IPS-NIHi7 (cell line): ENCODE data around the gene HS6ST1.

Source experiments
- DNase-seq: peaks from one replicate; pipeline ENCODE4 v3.0.0; 2012; ENCODE audit warnings: mixed read lengths; ENCODE audit errors: extremely low spot score

HS6ST1 gene

DNA sequence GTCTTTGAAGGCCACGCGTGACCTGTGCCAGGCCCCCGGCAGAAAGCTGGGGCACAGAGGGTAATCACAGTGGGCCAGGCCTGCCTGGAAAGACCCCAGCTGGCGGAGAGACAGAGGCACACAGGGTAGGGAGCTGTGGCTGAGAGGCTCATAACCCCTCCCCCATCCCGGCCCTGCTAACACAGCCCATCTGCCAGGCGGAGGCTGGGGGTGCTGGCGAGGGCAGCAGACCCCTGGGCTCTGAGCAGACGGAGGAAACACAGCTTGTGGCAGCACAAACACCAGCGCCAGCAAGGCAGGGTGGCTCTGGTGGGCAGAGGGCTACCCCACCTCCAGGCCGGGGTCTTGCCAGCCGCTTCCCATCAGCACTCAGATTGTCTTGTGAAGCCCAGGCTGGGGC lies 19.0 kb downstream of the HS6ST1 start:
- no peak for DNase-seq

DNA sequence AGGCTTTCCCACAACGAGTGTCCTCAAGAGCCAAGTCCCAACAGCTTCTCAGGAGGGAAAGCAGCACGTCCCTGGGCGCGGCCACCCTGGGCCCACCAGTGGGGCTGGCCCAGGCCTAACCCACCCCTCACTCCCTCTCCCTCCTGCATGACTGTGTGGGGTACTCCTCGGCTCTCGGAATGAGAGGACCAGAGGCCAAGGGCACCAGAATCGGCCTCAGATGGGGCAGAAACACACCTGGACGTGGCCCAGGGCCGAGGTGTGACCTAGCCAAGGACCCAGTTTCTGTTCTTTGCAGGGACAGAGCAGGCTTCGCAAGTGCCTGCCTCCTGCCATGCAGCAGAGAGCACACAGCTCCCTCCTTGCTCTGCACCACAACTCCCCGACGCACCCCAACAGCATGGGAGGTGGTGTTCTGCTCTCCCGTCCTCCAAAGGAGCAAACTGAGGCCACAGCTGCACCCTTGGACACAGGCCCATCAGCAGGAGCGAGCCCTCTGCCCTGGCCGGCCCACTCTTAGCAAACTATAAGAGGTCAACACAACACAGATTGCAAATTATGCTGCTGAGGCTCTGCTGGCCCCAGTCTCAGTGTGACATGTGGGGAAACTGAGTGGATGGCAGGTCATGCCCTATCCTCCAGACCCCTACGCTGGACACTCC lies 19.7 kb downstream of the HS6ST1 start:
- no peak for DNase-seq

DNA sequence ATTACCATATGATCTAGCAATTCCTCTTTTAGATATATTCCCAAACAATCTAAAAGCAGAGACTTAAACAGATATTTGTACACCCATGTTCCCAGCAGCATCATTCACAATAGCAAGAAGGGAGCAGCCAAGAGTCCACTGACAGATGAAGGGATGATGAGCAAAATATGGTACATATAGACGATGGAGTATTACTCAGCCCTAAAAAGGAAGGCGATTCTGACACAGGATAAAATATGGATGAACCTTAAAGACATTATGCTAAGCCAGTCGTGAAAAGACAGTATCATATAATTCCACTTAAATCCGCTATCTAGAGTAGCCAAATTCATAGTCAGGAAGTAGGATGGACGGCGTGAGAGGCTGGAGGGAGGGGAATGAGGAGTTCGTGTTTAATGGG lies 20.4 kb downstream of the HS6ST1 start:
- DNase-seq, result no peak

DNA sequence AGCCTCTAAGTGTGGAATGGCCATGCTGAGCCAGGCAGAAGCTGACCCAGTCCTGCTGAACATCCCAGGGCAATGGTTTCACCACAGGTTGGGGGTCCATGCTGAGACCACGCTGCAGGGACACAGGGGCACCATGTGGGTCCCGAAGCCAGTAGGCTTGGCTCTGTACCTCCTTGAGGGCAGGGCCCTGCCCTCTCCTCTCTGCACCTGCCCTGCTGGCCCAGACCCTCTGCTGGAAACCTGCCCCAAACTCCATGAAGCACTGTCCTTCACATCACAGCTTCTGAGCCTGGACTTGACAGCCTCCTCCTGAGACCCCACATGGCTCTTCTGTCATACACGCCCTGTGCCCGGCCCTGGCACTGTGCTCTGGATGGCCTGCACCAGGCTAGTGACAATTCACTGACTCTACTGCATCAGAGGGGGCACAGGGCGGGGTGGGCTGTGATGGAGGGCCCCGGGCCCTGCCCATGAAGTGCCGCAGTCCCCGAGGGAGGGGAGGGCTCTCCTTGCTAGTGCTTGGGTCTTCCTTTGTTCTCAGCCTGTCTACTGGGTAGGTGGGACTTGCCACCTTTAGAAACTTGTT lies 24.7 kb downstream of the HS6ST1 start:
- no peak for DNase-seq

DNA sequence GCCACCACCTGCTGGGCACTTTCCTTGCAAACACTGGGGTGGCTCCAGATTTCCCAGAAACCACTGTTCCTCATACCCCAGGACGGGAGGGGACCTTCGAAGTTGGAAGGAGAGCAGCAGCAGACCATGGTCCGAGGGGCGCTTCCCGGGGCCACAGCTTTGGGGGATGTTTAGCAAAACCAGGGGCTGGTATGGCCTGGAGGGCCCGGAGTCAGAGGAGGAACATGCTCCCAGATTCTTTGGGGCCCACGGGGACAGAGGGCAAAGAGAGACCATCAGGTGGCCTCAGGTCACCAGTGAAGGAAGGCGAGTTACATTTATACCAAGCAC lies 25.3 kb downstream of the HS6ST1 start:
- no peak for DNase-seq

DNA sequence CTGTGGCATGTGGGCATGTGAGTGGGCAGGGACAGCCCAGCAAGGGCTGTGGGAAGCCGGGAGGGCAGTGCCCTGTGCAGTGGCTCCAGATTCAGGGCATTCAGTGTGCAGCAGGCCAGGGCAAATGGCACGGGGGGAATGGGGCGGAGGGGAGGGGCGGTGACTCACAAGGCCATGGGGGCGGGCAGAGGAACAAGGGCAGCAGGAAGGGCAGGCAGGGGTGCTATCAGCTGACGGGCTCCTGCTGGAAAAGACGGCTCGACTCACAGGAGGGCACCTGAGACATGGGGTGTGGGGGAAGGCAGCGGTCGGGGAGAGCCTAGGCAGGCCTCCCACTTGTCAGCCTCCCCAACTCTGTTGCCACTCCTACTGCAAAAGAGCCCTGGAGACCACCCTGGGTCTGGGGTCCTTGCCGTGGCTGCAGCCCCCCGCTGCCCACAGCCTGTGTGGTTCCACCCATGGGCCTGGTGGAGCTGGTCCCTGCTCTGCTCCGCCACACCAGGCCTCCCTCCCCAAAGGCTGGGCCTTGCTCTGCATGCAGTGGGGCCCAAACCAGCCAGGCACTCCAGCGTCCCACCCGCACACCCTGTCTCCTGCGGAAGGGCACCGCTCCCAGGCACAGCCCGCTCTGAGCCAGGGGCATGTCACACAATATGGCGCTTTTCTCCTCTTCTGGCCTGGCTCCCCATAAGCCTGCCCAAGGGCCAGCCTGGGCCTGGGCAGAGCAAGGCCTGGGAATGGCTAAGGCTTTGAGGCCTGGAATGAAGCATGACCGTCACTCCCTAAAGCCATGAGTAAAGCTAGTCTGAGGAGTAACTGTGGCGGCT lies 25.9 kb downstream of the HS6ST1 start:
- DNase-seq, result peak; percentile 51

DNA sequence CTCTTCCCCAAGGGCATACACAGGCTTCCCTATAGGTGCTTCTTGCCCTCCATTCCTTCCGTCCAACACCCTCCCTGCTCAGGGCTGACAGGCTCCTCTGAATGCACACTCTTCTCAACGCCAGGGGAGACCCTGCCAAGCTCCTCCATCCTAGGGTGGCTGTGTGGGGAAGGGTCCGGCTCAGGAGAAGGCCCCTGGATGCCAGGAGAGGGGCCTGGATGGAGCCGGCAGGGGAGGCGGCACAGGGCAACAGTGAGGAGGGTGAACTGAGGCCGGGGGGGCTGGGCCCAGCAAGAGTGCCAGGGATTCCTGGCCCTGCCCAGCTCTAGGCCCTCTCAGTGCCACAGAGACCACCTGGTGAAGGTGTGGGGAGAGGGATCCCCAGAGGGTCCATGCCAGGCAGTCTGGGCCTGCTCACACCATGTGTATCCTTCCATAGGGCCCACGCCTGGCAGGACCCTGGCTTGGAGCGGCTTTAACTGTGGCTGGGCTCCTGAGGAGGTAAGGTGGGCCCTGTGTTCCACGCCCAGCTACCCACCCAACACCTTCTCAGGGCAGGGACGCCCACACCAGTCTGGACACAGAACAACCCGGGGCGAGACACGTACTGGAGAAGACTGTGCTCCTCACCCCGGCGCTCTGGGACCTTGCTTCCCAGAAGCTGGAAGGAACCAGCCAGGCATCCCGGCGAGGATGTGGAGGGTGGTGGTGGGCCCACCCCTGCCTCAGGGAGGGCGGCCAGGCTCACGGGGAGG lies 26.6 kb downstream of the HS6ST1 start:
- DNase-seq, result no peak

DNA sequence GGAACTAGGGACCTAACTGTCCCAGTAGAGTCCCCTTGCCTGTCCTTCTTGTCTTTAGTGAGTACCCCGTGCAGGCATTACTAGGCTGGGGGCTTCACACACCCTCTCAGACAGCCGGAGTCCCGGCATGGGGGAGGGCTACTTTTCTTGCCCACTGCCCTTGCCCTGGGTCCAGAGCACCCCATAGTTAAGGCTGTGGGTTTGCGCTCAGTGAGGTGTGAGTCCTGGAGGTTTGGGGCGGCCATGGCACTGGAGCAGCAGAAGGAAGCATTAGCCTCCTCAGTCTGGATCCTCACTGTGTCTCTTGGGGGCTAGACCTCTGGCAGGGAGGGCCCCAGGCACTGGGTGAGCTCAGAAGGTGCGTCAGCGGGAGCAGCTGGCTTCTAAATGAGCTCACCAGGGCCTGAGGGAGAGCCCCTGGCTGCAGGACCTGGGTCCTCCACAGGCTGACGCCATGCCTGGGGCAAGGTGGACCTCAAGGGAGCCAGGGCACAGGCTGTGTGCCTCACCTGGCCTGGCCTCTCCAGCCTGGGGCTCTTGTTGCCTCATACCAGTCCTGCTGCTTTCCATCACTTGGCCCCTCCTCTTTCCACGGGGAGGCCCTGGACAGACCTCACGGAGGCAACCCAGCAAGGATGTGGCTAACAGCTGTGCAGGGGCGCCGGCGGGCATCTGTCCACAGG lies 27.4 kb downstream of the HS6ST1 start:
- DNase-seq, result no peak

DNA sequence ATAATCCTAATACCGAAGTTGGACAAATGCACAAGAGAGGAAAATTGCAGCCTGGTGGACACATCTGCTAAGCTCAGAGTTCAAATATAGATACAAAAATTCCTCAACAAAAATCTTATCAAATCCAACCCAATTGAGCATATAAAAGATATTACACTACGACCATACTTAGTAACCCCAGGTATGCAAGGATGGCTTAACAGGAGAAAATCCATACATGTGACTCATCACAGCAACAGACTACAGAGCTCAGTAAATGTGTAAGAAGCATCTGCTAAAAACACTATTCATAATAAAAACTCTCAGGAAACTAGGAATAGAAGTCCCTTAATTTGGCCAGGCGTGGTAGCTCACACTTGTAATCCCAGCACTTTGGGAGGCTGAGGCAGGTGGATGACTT lies 28.3 kb downstream of the HS6ST1 start:
- no peak for DNase-seq

DNA sequence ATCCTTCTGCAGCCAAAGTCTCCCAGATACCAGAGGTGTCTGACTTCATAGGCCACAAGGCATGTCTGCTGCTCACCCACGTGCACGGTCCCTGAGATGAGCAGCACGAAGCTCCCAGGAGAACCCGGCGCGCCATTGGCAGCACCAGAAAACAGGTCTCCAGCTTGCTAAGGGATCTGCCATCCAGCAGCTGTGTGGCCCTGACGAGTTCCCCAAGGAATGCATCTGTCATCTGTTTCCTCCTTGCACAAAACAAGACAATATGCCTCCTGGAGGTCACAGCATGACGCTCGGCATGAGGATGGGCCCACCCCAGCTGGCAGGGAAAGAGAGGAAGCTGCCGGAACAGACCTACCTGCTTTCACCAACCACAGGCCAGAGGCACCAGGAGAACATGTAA lies 29.2 kb downstream of the HS6ST1 start:
- DNase-seq, result peak; percentile 56

DNA sequence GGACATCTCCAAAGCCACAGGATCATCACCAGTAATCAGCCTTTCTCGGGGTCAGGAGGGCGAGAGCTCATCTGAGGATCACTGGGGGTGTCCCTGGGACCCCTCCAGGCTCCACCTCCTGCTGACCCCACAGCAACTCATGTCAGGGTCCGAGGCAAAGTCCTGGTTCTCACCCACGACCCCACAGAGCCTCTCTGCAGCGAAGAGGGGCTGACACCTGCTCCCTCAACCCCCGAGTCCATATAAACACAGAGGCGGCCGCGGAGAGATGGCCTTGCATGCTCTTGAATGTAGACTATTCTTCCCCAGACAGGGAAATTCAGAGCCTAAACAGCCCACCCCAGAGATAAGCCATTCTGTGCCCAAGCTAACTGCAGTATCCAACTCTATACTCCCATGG lies 29.9 kb downstream of the HS6ST1 start:
- no peak for DNase-seq

DNA sequence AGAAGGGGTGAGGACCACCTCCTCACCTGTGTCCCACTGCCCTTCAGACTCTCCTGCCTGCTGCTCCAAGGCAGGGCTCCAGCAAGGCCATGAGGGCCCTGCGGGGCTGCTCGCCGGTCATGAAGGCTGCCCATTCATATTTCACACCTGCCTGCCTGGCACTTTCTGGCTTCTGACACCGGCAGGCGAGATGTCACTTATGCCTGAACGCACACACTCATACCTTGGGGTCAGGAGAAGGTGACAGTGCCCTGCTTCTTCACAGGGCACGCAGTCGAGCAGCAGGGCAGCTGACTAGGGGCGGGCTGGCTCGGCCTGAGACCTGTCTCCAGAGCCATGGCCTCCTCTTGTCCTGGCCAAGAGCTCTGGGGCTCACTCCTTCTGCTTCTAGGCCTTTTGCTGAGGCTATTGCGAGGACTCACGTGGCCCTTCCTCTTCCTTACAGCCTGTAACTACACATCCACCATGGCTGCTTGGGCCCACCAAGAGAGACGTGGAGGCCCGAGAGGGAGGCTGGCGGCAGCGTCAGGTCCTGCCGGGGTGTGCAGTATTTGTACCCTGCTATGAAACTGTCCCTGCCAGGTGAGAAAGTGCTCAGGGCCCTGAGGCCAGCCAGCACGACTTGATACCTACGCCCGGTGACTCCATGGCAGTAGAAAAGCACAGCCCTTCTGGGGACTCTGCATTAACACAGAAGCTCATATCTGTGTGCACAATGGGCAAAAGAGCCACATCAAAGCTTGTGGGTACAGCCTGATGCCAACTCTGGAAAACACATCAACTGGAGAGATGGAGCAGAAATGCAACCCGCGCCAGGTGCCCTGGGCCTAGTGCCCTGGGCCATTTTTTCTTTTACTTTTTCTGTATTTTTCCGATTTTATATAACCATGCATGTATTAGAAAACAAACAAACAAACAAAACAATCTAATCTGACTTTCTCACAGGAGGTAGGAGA lies 30.6 kb downstream of the HS6ST1 start:
- DNase-seq, result no peak

DNA sequence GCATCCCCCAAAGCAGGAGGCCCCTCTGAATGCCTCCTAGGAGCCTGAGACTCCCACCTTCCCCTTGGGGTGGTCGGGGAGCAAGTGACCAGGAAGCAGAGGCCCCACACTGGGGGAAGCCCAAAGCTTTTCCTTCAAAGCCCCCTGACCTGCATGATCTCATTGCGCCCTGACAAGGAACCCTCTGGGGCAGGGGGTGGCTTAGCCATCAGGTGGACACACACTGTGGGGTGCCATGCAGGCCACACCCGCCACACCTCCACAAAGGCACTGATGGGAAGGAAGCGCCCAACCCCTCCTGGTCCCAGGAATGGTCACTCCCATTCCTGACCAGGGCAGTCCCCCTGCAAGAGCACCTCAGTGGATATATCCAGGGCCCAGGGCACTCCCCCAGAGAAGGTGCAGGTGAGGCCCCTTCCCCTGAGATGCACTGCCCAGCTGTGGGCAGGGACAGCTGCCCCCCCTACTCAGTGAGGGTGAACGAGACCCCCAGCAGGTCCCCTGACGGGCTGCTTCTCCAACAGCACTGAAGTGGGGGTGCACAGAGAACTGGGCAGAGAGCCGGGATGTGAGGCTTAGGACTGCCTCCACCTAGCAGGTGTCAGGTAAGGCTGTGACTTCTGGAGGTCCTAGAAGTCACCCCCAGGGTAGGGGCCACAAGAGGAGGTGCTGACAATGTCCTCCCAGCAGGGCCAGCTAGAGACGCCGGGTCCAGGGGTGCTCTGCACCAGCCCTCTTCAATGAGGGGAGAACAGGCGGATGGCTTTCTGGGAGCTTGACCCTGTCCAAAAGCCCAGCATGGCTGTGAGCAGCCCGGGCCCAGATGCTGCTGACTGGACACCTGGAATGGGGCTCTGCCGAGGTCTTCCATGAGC lies 31.5 kb downstream of the HS6ST1 start:
- DNase-seq, result no peak

DNA sequence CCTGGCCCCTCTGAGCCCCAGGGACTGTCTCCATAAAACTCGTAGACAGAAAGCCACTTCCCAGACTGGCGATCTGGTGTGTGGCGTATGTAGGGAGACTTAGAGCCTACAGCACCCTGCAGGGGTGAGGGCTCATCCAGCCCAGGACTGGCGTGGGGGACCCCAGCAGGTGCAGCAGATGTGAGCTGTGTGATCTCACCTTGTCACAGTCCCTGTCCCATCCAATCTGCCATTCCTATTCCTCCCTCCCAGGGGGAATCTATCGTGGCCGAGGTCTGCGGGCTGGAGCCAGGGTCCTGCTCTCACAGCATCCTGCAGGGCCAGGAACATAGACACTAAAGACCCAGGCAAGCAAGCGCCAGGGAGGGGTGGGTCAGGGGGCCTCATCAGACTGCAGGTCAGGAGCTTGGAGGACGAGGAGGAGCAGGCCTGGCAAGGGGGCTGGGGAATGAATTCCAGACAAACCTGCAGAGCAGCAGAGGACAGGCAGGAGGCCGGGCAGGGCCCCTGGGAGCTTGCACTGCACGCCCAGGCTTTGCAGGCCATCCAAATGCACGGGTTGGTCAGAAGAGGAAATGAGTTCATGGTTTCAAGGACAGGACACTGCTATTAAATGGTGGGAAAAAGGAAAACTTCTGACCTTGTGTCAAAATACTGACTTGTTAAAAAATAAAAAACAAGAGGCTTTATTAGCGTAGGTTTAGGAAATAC lies 32.5 kb downstream of the HS6ST1 start:
- no peak for DNase-seq

DNA sequence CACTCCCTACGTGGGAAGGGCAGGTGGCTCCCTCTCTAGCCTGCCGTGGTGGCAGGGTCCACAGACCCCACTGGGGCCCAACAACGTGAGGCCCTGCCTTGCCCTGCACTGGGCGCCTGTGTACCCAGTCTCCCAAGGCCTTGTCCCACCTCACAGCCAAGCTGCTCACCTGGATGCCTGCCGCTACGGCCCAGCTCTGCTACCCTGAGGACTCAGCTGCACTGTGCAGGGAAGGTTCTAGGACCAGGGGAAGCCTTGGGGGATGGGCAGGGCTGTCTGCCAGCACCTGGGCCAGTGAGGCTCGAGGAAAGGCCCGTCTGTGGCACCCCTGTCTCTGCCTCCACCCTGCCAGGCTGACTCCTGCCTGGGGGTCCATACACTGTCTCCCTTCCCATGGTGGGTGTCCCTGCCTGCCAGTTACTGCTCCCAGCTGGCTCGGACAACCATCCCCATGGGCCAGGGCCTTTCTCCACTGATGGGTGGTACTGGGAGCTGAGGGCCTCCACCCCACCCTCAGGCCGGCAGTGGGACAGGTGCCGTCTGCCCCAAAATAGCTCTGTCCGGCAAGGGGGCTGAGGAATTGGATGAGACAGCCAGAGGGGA lies 33.2 kb downstream of the HS6ST1 start:
- DNase-seq, result no peak

DNA sequence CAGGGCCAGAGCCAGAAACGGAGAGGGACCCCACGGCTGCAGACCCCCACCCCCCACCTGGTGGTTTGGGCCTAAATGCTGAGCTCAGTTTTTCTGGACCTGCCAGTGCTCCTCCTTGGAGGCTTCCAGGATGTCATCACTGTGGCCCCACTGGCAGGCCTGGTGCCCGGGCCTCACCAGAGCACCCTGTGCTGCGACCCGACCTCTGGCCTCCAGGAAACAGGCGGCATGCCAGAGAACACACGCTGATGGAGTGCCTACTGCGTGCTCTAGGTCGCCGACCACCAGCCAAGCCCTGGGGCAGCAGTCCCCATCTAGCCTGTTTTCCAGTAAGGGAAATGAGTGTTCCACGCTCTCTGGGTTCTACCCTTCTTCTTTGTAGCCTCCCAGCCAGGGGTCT lies 33.8 kb downstream of the HS6ST1 start:
- DNase-seq, result no peak

DNA sequence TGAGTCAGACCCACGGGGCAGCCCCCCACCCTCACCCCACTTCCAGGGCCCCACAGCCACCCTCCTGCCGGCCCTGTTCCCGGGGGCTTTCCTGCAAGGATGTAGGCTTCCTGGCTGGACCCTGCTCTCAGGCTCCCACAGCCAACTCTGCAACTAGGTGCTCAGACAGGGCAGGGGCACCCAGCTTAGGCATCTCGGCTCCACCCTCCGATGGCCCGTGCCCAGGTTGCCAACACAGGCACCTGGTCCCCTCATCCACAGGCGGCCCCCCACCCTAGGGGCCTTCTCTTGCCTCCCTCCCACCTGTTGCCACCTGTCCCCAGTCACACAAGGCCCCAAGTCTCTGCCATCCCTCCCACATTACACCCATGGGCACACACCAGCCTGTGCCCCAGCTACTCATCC lies 34.6 kb downstream of the HS6ST1 start:
- DNase-seq, result no peak

DNA sequence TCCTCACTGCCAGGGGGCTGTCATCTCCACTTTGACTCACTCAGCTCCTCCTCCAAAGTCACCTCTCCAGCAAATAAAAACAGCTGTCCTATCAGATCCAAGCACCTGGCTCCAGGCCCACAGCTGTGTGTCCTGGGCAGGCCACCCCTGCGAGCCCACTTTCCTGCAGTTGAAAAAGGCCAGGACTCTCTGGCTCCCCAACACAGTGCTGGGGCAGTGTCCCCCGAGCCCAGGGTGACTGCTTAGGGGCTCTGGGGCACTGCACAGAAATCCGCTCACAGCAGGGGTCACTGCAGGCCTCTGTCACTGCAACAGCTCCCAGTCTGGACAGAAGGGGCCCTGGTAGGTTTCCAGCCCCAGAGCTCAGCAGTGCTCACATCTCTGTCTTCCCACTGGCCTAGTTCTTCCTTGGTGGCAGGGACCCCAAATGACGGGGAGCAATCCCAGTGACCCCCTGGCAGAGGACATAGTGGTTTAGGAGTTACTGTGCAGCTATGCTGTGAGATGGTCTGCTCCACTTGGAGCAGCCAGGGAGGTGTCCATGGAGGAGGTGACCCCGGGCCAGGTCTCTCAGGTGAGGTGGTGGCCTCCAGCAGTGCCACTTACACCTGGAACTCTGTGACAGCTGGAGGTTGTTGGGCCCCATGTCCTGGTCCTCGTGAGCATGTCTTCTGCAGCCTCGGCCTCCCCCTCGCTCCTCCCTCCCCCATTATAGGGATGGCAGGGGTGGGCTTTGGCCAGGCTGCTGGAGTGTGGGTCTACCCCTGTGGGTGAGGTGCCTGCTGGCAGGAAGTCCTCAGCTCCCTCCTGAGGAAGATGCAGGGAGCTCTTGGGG lies 35.5 kb downstream of the HS6ST1 start:
- no peak for DNase-seq
